OCI-LY3 (cell line): Measurements from ENCODE around the gene COLEC11.

Source experiments
- H2AFZ ChIP-seq: fragments of 200-600, 300-600 bp; shearing (Covaris generic); 2 replicates; pipeline ENCODE4 v1.6.0; 2014; ENCODE audit warnings: antibody characterized with exemption, low read depth, low read length
- H3K27ac ChIP-seq: fragments of 200-600, 300-600 bp; sonication (generic); 2 replicates; pipeline ENCODE4 v1.5.1; 2014; ENCODE audit warnings: mild to moderate bottlenecking, low read length, moderate library complexity, mixed read lengths
- H3K27me3 ChIP-seq: fragments of 200-600, 300-600 bp; sonication (generic); 2 replicates; pipeline ENCODE4 v1.6.1; 2014; ENCODE audit warnings: low read depth, low read length, mixed read lengths
- H3K36me3 ChIP-seq: fragments of 200-600, 300-600 bp; sonication (generic); replicated peaks from 2 replicates; pipeline ENCODE3; 2014; ENCODE audit warnings: low read depth, low read length, mixed read lengths
- H3K4me1 ChIP-seq: fragments of 300-600, 200-600 bp; sonication (generic); 2 replicates; pipeline ENCODE4 v1.6.1; 2014; ENCODE audit warnings: low read length, mixed read lengths
- H3K4me2 ChIP-seq: fragments of 200-600, 300-600 bp; sonication (generic); 2 replicates; pipeline ENCODE4 v1.6.1; 2014; ENCODE audit warnings: low read length, mixed read lengths
- H3K4me3 ChIP-seq: fragments of 300-600, 200-600 bp; sonication (generic); 2 replicates; pipeline ENCODE4 v1.5.1; 2014; ENCODE audit warnings: antibody characterized with exemption, mild to moderate bottlenecking, low read length, moderate library complexity
- H3K79me2 ChIP-seq: fragments of 300-600, 200-600 bp; shearing (Covaris generic); 2 replicates; pipeline ENCODE4 v1.6.1; 2014; ENCODE audit warnings: mild to moderate bottlenecking, low read length, mixed read lengths
- H3K9ac ChIP-seq: fragments of 300-600, 200-600 bp; shearing (Covaris generic); 2 replicates; pipeline ENCODE4 v1.6.0; 2014; ENCODE audit warnings: mild to moderate bottlenecking, low read length, moderate library complexity
- H3K9me3 ChIP-seq: fragments of 200-600, 300-600 bp; shearing (Covaris generic); 2 replicates; pipeline ENCODE4 v1.6.1; 2014; ENCODE audit warnings: low read length, mixed read lengths; ENCODE audit not compliant: insufficient read depth
- H4K20me1 ChIP-seq: fragments of 200-600, 300-600 bp; sonication (generic); 2 replicates; pipeline ENCODE4 v1.6.1; 2016; ENCODE audit warnings: low read length, mixed read lengths; ENCODE audit not compliant: insufficient read depth
- CTCF ChIP-seq: fragments of 200-600, 300-600 bp; sonication (generic); IDR thresholded peaks from 2 replicates; pipeline ENCODE4 v1.5.1; 2014; ENCODE audit warnings: antibody characterized with exemption, low read length, low read depth
- EZH2phosphoT487 ChIP-seq: fragments of 200-600 bp; shearing (Covaris generic); IDR thresholded peaks from 2 replicates; pipeline ENCODE4 v1.6.1; 2018; ENCODE audit warnings: antibody characterized with exemption, mixed run types, low read depth

The COLEC11 gene

DNA sequence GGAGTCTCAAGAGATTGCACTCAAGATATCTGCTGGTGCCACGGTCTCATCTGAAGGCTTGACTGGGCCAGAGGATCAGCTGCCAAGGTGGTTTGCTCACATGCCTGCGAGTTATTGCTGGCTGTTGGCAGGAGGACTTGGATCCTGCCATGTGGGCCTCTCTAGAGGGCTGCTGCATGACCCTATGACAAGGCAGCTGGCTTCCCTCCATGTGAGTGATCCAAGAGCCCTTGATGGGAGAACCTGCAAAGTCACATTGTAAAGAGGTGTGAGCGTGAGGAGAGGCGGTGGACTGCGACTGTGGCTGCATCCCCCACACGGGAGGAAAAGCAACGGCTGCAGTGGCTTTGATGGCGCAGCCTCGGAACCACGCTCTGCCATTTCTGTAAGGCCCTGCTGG, 59.1 kb downstream of the COLEC11 start:
- peaks cover 4% of the 10 kb centered on the region; the same call in 1 of the 2 replicates for H3K9me3 ChIP-seq
- no peaks in the 10 kb centered on the region for H3K27me3 ChIP-seq
- H3K4me2 ChIP-seq = no peak overlapping the region
- TF ChIP-seq EZH2phosphoT487 (no peak), CTCF (no peak)
- peak overlapping the region; percentile 22; the same call in 1 of the 2 replicates for H3K27ac ChIP-seq
- H3K4me1 ChIP-seq = peaks cover 61% of the 10 kb centered on the region
- H3K4me3 ChIP-seq = no peak overlapping the region
- H2AFZ ChIP-seq = no peak overlapping the region
- H3K36me3 ChIP-seq = no peaks in the 10 kb centered on the region
- no peak overlapping the region for H3K9ac ChIP-seq
- no peaks in the 10 kb centered on the region for H3K79me2 ChIP-seq
- no peaks in the 10 kb centered on the region for H4K20me1 ChIP-seq

- Histone ChIP-seq H3K4me3 (no peak overlapping the region), H3K4me2 (peak overlapping the region; percentile 29; the same call in 1 of the 2 replicates), H4K20me1 (no peaks in the 10 kb centered on the region), H3K36me3 (no peaks in the 10 kb centered on the region), H2AFZ (no peak overlapping the region), H3K79me2 (no peaks in the 10 kb centered on the region), H3K4me1 (peaks cover 68% of the 10 kb centered on the region), H3K27me3 (no peaks in the 10 kb centered on the region), H3K9me3 (peaks cover 4% of the 10 kb centered on the region; the same call in 1 of the 2 replicates), H3K27ac (peak overlapping the region; percentile 22; the same call in 1 of the 2 replicates), H3K9ac (no peak overlapping the region)
- TF ChIP-seq EZH2phosphoT487 (no peak), CTCF (no peak)
Observed at GRCh38 chr2:3654531-3655225, 59.8 kb downstream of the COLEC11 start.

GRCh38 chr2:3655871-3656761, 61.2 kb downstream of the COLEC11 start:
- Histone ChIP-seq H3K27ac (peak overlapping the region; percentile 98; the same call in 1 of the 2 replicates), H3K36me3 (no peaks in the 10 kb centered on the region), H3K9me3 (peaks cover 4% of the 10 kb centered on the region; the same call in 1 of the 2 replicates), H3K27me3 (no peaks in the 10 kb centered on the region), H4K20me1 (no peaks in the 10 kb centered on the region), H2AFZ (no peak overlapping the region), H3K4me1 (peaks cover 75% of the 10 kb centered on the region), H3K4me2 (no peak overlapping the region), H3K4me3 (no peak overlapping the region), H3K9ac (no peak overlapping the region), H3K79me2 (no peaks in the 10 kb centered on the region)
- TF ChIP-seq EZH2phosphoT487 (no peak), CTCF (no peak)
